IPS-NIHi7 (cell line): ENCODE results near the gene LNPEP.
A peak's percentile ranks its signal among the peaks of the same experiment; 100 is the strongest.

Experiments
- DNase-seq: peaks from one replicate; pipeline ENCODE4 v3.0.0; 2012; ENCODE audit warnings: mixed read lengths; ENCODE audit errors: extremely low spot score

Gene LNPEP

GRCh38 chr5:97000391-97000790 lies 64.5 kb downstream of the LNPEP start:
- no peak for DNase-seq

GRCh38 chr5:97002983-97003382 lies 67.1 kb downstream of the LNPEP start:
- DNase-seq: no peak

GRCh38 chr5:97004423-97005060 lies 68.7 kb downstream of the LNPEP start:
- no peak for DNase-seq

- no peak for DNase-seq
These were observed 70.7 kb downstream of the LNPEP start for GRCh38 chr5:97006454-97007060.

- DNase-seq: no peak
These were observed 73.5 kb downstream of the LNPEP start for GRCh38 chr5:97009212-97009898.

GRCh38 chr5:97009921-97010320 lies 74.0 kb downstream of the LNPEP start:
- DNase-seq: no peak

GRCh38 chr5:97010606-97011005 lies 74.7 kb downstream of the LNPEP start:
- DNase-seq: no peak

GRCh38 chr5:97011567-97011966 lies 75.7 kb downstream of the LNPEP start:
- no peak for DNase-seq

GRCh38 chr5:97019435-97020117 lies 83.7 kb downstream of the LNPEP start:
- DNase-seq: no peak

GRCh38 chr5:97021416-97021815 lies 85.5 kb downstream of the LNPEP start:
- no peak for DNase-seq

GRCh38 chr5:97022898-97023297 lies 87.0 kb downstream of the LNPEP start:
- DNase-seq: no peak

GRCh38 chr5:97026721-97027120 lies 90.8 kb downstream of the LNPEP start:
- DNase-seq: no peak

- DNase-seq: no peak
These were observed 101.9 kb downstream of the LNPEP start for GRCh38 chr5:97037819-97038218.

- DNase-seq: no peak
These were observed 105.4 kb downstream of the LNPEP start for GRCh38 chr5:97041239-97041638.

- DNase-seq: no peak
These were observed 107.1 kb downstream of the LNPEP start for GRCh38 chr5:97042996-97043395.

GRCh38 chr5:97043511-97043910 lies 107.6 kb downstream of the LNPEP start:
- DNase-seq: peak; percentile 26

- peak; percentile 81 for DNase-seq
These were observed 108.2 kb downstream of the LNPEP start for GRCh38 chr5:97044052-97044451.

- DNase-seq: no peak
These were observed 110.5 kb downstream of the LNPEP start for GRCh38 chr5:97046270-97046982.

- DNase-seq: no peak
These were observed 111.2 kb downstream of the LNPEP start for GRCh38 chr5:97047076-97047475.

- no peak for DNase-seq
These were observed 113.3 kb downstream of the LNPEP start for GRCh38 chr5:97049175-97049574.

GRCh38 chr5:97056263-97056662 lies 120.4 kb downstream of the LNPEP start:
- no peak for DNase-seq

- DNase-seq: peak; percentile 15
These were observed 126.2 kb downstream of the LNPEP start for GRCh38 chr5:97062046-97062445.
